Daoy (cell line): ENCODE measurements around the gene KRTAP5-5. TPM values are rescaled to one million over a fixed set of nuclear protein-coding genes. Genes with fewer than 3 reads are reported as not detected.
"Not testable (repeated sequence)": the region's sequence is repeated elsewhere in the genome, so short reads cannot be mapped to it uniquely, and the experiment has no call there.

ENCODE experiments used
- DNase-seq: peaks from one replicate; pipeline ENCODE4 v3.0.0-alpha.2; 2015; ENCODE audit warnings: low read depth
- total RNA-seq: library from RNA; depleted of rRNA; stranded (reverse); fragments of >200 nt; shearing (Covaris generic); gene quantifications from 2 replicates; pipeline ENCODE4 v1.2.3, GENCODE V29; 2014

Gene KRTAP5-5
- total RNA-seq, 1 experiment from 2014 or later = not detected

DNA sequence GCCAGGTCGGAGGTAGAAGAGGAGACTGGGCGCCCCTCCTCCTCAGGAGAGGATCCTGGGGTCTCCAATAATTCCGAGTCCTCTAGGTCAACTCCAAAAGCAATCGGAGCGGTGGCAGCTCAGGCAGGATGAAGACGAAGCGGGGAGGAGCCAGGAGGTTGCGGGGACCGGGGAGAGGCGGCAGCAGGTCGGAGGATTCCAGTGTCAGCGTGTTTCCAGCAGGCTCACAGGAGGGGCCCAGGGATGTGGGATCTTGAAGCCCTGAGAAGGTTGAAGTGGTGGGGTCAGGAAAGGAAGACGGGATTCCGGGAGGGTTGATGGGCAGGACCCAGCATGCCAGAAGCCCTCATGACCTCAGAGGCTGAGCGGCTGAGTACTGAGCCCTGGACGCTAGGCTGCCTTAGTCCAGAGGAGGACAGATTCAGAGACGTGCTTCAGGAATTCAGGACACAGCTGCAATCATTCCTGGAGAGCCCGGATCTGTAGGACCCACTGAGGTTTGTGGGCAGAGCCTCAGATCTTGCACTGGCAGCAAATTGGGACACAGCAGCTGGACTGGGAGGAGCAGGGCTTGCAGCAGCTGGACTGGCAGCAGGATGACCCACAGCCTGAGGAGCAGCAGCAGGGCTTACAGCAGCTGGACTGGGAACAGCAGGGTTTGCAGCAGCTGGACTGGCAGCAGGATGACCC lies 22.3 kb upstream of the KRTAP5-5 start:
- not testable (repeated sequence) for DNase-seq

DNA sequence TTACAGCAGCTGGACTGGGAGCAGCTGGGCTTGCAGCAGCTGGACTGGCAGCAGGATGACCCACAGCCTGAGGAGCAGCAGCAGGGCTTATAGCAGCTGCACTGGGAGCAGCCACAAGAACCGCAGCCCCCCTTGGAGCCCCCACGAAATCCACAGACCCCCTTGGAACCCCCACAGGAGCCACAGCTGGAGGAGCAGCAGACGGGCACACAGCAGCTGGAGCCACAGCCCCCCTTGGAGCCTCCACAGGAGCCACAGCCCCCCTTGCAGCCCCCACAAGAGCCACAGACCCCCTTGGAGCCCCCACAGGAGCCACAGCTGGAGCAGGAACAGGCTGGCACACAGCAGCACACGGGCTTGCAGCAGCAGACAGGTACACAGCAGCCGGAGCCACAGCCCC lies 21.7 kb upstream of the KRTAP5-5 start:
- not testable (repeated sequence) for DNase-seq

DNA sequence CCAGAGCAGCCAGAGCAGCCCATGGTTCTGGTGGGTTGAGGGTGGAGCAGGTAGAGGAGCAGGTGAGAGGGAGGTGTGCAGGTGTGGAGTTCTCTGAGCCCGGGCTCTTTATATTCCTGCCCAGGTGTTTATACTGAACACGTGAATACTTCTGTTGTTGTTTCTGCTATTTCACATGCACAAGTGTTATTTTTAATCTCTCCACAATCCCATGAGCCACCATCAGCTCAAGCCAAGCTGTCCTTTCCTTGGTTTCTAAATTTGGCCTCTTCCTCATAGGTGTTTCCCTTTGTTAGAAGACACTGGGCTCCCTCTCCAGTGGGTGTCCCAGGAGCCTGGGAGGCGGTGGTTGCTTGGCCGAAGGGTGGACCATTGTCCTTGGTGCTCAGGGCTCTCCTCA lies 21.2 kb upstream of the KRTAP5-5 start, which contains the start of gene KRTAP5-3:
Gene KRTAP5-3 (minus strand): TSS at position 101 of the 400 bp plus-strand sequence. CDS start 78 bp downstream, at position 23.
- no peak for DNase-seq

DNA sequence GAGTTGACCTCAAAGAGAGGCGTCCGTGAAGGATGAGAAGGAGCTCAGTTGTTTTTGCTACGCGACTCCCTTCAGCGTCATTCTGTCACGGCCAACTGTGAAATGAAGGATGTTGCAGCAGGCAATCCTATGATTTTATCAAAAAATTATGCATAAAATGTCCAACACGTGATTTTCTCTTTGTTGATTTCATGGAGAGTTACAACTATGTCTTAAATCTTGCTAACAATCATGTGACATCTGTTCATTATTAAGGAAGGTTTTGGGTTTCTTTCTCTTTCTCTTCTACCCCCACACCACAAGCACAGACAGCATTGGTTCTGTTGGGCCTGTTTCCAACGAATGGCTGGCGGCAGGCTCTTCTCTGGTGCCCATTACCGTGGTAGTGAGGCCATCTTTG lies 11.3 kb upstream of the KRTAP5-5 start:
- no peak for DNase-seq

DNA sequence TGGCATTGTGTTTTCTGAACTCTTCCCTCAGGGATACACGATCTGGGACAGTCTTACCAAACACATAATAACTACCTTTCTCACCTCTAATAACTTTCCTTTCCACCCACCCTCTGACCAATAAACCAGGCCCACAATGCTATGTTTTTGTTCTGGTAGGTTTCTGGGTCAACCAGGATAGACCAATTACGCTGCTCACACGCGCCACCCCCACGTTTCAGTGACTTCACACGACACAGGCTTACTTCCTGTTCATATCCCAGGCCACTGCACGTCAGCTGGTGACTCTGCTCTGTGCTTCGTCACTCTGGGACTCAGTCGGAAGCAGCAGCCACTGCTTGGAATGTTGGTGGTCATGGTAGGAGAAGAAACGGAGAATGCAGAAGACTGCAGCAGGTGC lies 10.1 kb upstream of the KRTAP5-5 start:
- DNase-seq = peak; percentile 50

DNA sequence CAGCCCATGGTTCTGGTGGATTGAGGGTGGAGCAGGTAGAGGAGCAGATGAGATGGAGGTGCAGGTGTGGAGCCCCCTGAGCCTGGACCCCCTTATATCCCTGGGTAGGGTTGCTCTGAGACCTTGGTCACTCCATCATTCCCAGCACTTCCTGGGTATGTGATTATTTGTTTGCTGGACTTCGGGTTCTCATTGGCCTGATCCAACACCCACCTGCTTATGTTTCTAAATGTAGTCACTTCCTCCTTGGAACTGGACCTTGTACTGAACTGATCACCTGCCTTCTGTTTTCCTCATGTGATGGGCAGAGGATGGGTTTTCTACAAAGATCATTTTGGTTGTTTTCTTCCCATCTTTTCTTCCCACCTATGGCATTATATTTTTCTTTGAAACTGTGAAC lies 7.5 kb upstream of the KRTAP5-5 start, which contains the start of gene KRTAP5-4:
Gene KRTAP5-4 (minus strand): TSS at position 53 of the 400 bp plus-strand sequence. CDS start 45 bp downstream, at position 8.
- no peak for DNase-seq

DNA sequence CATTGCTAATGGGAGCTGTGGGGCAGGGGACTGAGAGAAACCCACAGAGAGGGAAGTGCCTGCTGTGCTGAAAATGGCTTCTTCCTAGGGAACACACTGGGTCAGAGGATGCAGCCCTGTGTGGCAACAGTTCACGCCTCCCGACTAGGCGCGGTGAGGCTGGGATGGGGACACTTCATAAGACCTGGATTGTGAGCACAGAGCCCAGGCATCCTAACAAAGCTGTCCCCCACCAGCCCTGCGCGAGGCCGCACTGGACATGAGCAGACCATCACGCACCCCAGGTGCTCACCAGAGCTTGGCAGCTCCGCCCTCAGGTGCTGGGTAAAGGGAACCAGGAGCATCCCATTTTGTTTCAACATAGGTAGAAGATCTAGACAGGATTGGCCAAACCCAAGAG lies 5.9 kb upstream of the KRTAP5-5 start:
- no peak for DNase-seq

DNA sequence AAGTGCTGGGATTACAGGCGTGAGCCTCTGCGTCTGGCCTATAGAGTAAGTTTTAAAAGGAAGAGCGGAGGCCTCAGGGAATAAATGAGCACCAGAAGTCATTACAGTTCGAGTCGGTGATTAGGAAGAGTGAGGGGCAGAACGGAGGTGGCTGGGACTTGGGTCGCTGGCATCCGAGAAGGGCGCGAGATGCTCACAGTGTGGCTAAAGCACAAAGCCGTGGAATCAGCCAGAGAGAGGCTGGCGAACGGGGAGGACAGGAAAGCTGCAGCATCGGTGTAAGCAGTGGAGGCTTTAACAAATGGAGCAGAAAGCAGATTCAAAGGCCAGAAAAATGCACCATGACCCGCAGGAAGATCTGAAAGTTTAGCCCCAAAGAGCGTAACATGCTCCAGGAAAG lies 5.0 kb upstream of the KRTAP5-5 start:
- no peak for DNase-seq

DNA sequence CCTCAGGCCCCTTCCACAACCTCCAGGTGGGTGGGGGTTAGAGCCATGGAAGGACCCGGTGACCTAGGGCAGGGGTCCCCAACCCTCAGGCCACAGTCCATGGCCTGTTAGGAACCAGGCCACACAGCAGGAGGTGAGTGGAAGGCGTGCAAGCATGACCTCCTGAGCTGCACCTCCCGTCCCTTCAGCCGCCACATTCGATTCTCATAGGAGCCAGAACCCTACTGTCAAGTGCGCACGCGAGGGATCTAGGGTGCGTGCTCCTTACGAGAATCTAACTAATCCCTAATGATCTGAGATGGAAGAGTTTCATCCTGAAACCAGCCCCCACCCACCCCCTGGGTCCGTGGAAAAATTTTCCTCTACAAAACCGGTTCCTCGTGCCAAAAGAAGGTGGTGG lies 4.0 kb upstream of the KRTAP5-5 start:
- DNase-seq = no peak

DNA sequence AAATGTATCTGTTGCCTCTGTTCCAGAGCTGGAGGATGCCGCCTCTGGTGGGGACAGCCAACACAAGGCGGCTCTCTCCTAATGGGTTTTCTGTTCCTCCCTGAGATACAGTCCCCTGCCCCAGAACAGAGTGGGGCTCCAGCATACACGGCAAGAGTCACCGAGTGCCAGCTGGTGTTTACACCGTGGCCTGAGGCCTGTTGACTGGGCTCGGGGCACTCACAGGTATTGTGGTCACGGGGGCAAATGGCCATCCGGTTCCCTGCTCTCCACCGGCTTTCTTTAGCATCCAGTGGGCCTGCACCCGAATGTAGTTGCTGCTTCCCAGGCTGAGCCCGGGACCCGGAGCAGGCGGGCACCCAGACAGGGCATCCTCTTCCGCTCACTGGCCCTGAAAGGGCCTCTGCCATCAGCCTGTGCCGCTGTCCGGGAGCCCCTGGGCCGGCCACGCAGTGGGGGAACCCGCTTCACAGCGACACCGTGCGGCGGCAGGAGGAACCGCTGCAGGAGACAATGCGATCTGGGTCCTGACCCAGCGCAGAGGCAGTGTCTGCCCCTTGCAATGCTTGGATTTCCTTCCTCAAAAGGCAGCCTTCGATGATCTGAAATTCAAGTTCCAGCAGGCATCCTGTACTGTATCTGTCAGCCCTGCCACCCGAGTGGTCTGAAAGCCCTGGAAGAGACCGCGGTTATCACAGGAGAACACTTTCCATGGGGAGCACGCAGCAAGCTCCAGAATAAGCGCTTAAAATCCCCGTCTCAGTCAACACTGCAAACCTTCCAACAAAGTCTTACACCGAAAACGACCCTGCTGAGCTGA lies 859 bp upstream of the KRTAP5-5 start:
- DNase-seq = peak; percentile 62

DNA sequence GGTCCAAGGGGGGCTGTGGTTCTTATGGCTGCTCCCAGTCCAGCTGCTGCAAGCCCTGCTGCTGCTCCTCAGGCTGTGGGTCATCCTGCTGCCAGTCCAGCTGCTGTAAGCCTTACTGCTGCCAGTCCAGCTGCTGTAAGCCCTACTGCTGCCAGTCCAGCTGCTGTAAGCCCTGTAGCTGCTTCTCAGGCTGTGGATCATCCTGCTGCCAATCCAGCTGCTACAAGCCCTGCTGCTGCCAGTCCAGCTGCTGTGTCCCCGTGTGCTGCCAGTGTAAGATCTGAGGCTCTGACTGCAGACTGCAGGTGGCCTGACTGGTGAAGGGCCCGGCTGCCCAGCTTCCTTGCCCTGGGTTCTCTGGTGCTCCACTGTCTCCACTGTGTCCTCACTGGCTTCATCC lies 696 bp downstream of the KRTAP5-5 start:
- DNase-seq = no peak

DNA sequence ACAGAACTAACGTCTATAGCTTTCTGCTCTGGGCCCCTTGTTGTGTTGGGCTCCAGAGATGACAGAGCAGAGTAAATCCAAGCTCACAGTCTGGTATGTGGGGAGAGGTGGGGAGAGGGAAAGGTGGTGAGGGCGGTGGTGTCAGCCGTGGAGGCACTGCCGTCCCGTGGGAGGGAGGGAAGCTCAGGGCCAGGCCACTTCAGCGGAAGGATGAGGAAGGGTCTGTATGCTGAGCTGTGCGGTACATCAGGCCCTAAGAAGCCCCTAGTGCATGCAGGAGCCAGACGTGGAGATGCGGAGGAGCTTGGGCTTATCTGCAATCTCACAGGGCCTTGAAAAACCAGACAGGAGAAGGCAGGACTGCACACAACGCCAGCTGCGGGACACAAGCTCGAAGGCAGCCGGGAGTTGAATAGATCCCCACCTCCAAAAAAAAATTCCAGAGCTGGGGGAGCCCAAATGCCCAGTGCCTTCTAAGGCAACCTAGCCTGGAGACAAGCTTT lies 1.5 kb downstream of the KRTAP5-5 start:
- DNase-seq = no peak

DNA sequence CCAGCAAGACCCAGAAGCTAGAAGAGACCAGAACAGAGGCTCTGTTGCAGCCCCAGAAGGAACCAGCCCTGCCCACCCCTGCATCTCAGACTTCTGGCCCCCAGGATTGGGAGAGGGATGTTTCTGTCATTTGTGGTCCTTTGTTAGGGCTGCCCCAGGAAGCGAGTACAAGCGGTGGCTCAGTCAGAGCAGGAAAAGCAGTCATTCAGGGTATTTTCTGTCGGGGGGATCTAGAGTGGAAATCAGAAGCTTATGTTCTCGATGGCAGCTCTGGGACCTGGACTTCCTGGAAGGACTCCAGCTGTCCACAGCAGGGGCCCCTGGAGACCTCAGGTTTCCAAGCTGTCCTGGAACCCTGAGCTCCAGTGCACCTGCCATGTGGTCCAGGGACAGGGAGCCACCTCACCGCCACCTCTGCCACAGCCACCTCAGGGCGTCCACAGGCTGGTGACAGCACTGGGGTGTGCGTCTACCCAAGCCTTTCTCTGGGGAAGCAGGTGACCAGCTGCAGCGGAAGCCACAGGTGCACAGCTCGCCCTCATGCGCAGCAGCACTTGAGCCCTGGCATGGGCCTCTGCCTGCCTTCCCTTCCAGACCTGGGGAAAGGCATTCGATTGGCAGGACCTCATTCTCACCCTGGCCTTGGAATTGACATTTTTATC lies 2.6 kb downstream of the KRTAP5-5 start:
- no peak for DNase-seq

DNA sequence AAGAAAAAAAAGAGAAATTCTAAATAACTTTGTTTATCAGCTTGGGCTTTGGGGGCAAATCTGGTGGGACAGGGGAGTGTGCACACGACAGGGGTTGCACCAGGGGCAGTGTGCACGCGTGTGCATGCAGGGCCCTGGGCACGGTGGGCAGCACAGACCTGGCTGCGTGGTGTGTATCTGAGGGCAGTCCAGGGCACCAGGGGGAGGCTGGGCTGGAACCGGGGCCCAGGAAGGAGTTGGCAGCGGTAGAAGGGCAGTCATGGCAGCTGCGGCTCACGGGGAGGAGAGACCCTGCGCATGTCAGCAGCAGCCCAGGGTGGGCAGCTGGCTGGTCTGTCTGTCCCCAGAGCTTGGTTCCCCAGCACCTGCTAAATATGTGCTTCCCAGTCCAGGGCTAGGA lies 4.3 kb downstream of the KRTAP5-5 start:
- DNase-seq = no peak

DNA sequence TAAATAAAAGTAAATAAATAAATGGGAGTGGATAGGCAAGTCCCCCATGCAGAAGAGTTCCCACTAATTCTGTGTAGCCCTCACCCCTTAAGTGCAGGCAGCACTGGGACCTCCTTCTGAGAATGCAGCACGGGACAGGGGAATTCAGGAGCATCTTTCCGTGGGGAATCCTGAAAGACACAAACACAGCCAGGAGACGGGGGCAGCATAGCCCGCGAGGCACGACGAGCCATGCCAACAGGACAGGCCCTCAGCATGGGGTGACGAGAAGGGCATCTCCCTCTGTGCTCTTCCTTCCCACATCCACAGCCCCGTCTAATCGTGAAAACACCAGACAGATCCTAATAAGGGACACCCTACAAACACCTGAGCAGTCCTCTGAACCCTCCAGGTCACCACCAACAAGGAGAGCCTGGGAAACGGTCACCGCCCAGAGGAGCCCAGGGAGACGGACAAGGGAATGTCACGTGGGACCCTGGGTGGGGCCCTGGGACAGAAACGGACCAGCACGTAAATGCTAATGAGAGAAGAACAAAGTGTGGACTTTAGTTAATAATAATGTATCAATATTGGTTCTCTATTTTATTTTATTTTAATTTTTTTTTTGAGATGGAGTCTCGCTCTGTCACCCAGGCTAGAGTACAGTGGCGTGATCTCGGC lies 6.8 kb downstream of the KRTAP5-5 start:
- DNase-seq = no peak

DNA sequence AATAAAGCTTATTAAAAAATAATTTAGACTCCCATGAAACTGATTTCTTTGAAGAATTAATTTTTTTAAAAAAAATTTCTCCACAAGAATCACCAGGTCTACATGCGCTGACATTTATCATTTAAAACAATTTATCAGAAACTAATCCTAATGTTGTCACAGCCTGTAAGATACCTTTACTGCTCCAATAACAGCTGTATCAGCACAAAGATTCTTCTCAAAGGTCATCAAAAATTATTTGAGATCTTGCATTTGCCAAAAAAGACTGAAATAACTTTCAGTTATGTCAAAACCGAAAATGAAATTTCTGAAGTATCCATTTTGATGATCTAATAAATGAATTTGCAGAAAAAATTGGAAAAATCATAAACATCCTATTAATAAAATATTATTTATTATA lies 8.1 kb downstream of the KRTAP5-5 start:
- DNase-seq = no peak

DNA sequence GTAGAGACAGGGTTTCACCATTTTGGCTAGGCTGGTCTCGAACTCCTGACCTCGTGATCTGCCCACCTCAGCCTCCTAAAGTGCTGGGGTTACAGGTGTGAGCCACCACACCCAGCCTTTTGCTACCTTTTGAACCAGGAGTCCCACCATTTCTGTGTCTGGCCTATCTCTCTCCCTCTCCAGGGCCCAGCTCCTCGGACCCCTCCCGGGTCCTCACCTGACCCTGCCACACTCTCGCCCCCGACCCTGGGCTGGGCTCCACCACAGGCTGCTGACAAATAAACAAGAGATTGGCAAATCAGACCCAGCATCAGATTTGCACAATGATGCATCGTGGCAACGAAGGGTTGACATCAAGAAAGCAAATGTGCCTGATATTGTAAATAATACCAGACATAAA lies 8.8 kb downstream of the KRTAP5-5 start:
- no peak for DNase-seq

DNA sequence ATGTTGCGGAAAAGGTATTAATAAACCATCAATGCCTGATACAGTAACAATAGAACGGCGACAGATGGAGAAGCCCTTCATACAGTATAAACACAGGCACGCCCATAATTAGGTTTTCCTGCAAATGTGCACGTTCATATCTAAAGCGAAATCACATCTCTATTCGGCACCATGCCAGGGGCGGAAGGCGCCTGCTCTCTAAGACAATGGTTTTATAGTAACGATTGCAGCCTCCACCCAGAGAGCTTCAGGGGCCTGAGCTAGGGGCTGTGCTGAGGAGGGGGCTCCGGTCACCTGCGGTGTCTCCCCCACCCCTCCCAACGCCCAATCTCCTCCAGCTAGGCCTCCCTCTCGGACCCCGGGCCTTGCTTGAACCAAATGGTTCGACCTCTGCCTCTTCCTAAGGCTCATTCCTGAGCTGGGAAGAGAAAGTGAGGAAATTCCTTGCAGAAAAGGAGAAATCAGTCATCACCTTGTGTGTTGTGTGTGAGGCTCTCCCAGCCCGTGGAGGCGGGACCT lies 9.6 kb downstream of the KRTAP5-5 start:
- no peak for DNase-seq

DNA sequence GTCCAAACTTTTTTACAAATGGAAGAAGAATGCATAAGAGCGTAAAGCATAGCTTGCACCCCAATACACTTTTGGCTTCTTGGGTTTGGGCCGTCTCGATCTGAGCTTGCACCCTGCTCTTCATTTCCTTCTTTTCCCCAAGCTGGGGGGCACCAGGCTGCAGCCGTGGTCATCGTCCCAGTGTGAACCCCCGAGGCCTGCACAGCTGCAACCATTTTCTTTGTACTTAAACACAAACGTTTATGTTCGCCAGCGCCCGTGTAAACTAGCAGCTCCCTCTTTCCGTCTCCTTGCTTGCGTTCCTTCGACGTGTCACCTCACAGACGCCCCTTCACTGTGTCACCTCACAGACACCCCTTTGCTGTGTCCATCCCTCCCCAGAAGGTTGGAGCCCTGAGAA lies 10.1 kb downstream of the KRTAP5-5 start:
- no peak for DNase-seq

DNA sequence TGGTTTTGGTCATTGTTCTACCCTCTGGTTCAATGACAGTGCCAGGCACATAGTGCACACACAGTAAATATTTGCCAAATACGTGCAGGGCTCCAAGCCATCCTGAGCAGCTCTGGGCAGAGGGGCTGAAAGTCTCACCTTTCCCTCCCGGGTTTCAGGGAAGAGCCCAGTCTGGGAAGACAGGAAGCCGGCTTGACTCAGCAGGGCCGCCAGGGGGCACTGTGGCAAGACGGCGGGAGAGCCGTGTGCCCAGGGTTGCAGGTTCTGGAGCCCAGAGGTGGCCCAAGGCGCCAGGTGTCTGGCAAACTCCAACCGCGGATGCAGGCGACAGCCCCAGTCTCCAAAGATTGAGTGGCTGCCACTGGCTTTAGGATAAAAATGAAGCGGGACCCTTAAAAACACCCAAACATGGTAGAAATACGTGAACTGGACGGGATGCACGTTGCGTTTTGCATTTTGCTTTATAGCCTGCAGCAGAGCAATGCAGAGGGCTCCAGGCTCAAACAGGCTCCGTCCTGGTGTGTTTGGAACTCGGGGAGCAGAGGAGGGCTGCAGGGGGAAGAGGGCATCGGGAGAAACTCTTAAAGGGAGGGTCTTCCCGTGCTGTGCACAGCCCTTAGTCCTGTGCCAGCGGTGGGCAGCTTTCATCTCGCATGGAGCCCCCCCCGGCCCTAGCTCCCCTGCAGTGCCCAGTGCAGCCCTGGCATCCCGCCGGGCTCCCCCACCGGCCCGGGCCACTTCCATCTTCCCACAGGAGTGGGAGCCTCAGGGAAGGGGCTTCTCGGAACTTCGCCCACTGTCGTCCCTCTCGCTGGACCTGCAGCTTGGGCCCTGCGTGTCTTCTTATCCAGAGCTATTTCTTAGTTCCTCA lies 10.7 kb downstream of the KRTAP5-5 start:
- DNase-seq = peak; percentile 55

DNA sequence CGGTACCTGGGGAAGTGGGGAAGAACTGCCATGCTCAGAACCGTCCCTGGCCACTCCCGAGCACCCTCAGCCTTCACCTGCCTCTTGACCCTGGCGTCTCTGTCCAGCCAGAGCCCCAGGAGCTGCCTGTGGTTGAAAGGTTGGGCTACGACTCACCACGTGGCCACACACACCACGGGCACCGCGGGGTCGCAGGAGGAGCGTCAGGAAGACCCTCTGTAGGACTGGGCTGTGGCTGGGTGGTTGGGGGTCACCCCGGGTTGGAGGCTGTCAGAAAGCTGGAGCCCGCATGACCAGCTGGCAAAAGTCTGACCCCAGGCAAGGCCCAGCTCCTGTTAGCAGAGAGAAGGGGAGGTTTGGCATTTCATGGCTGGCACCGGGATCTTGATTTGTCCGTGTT lies 11.5 kb downstream of the KRTAP5-5 start:
- no peak for DNase-seq
